Loucy (cell line): Measurements from ENCODE around the gene HOXA13.

Source experiments
- CTCF ChIP-seq: fragments of 200-600 bp; sonication (generic); conservative IDR thresholded peaks from 2 replicates; pipeline ENCODE4 v1.5.1; 2014; ENCODE audit warnings: mild to moderate bottlenecking, antibody characterized with exemption, low read length
- EZH2phosphoT487 ChIP-seq: fragments of 200-600 bp; IDR thresholded peaks from 2 replicates; pipeline ENCODE4 v1.6.1; 2018; ENCODE audit warnings: antibody characterized with exemption, mild to moderate bottlenecking, moderate library complexity, borderline replicate concordance

- TF ChIP-seq CTCF (no peak), EZH2phosphoT487 (no peak)
These were observed 39.7 kb downstream of the HOXA13 start for GRCh38 chr7:27160145-27160545.
